Measurements from ENCODE around the gene MPG. TPM values are rescaled to one million over a fixed set of nuclear protein-coding genes. Genes with fewer than 3 reads are reported as not detected.

MPG gene
- total and polyA plus RNA-seq, 10 of the 15 experiments (the other 5 are each of a cell fraction or from before 2014, with no cell fraction given) = 0.32 to 193 (median 55.7) TPM

GRCh38 chr16:77273-77806 is 685 bp upstream of the MPG start:
- intact Hi-C loops (cut with micrococcal nuclease; ENCODE audit: unreplicated experiment) (no loop called here), in situ Hi-C loops (cut with MboI) (no loop called here)
- ATAC-seq (peak; percentile 77), DNase-seq (ENCODE audit: low read depth, low spot score) (no peak), FAIRE-seq (peak; percentile 70)
- Histone ChIP-seq H2AFZ (ENCODE audit: control insufficient read depth, low read depth, low read length) (peak overlapping the region; percentile 72), H3K4me3 (peak overlapping the region; percentile 82), H3K4me1 (ENCODE audit: control insufficient read depth, insufficient read depth, low read length) (peaks cover 20% of the 10 kb centered on the region), H3K9me3 (replicated peaks; ENCODE audit: control insufficient read depth, insufficient read depth, low read length) (no peaks in the 10 kb centered on the region), H4K20me1 (ENCODE audit: control insufficient read depth, insufficient read depth) (no peaks in the 10 kb centered on the region; the same call in 1 of the 2 replicates), H3K27me3 (replicated peaks in 1 of 2; ENCODE audit: control insufficient read depth in 2 of 2, insufficient read depth in 2 of 2, low read length in 1 of 2) (peaks cover 4 to 5% of the 10 kb centered on the region in 2 experiments; a peak in 3 of 4 replicates), H3K36me3 (ENCODE audit: control insufficient read depth in 2 of 2, insufficient read depth in 2 of 2, low read length in 1 of 2) (no peaks in the 10 kb centered on the region; a peak in 2 of 4 replicates), H3K79me2 (ENCODE audit: control insufficient read depth, insufficient read depth, low read length) (peaks cover 10% of the 10 kb centered on the region), H3K9ac (ENCODE audit: control insufficient read depth, insufficient read depth, low read length) (peak overlapping the region; percentile 98), H3K27ac (ENCODE audit: control insufficient read depth, insufficient read depth) (peak overlapping the region; percentile 85), H3K4me2 (ENCODE audit: control insufficient read depth, insufficient read depth) (peak overlapping the region; percentile 71)
- ChIA-PET SMC1A (ENCODE audit: uncharacterized antibody, unreplicated experiment) (interaction anchor here (1.2 to 3.0 kb wide), 3 partner anchors 12 to 38 kb away, joined by 3 to 16 read pairs (median 6); no protein-coding TSS in a partner anchor), CTCF (interaction anchor here (1.0 to 4.1 kb wide), 5 partner anchors 11 to 158 kb away, joined by 3 to 36 read pairs (median 5); no protein-coding TSS in a partner anchor), RAD21 (ENCODE audit: unreplicated experiment) (interaction anchor here (1.0 to 1.9 kb wide), 4 partner anchors 12 to 24 kb away, joined by 3 to 7 read pairs (median 4); partner anchors contain the start of genes POLR3K and SNRNP25), POLR2A (interaction anchor here (1.0 to 1.4 kb wide), 4 partner anchors 8 to 24 kb away, joined by 3 to 7 read pairs (median 4); partner anchors contain the start of genes POLR3K and SNRNP25)
- 4% methylated on average over 27 of the region's 31 CpGs for WGBS (ENCODE audit: insufficient coverage, insufficient replicate concordance, low lambda C conversion rate, missing lambda C conversion rate)
- no TSS peak for BruUV-seq (replicated peaks)
- TF ChIP-seq CBX3 (IDR thresholded peaks at IDR 0.05; ENCODE audit: borderline replicate concordance, low read depth) = no peak
- TF ChIP-seq, protein P1, sequence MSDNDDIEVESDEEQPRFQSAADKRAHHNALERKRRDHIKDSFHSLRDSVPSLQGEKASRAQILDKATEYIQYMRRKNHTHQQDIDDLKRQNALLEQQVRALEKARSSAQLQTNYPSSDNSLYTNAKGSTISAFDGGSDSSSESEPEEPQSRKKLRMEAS (IDR thresholded peaks at IDR 0.05; ENCODE audit: low read depth, low read length) = peak; percentile 39; the same call in 1 of the 2 replicates
- no peak for TF ChIP-seq MTA3 (IDR thresholded peaks at IDR 0.05; ENCODE audit: borderline replicate concordance, low read length)
- no peak for TF ChIP-seq BCL11A (IDR thresholded peaks at IDR 0.05; ENCODE audit: low read depth, low read length)
- TF ChIP-seq POU2F2 (IDR thresholded peaks at IDR 0.05; ENCODE audit: borderline replicate concordance, low read depth, low read length) = 0 out of 3 replicates have a peak, but pooled peaks have one; percentile 38
- no peak for TF ChIP-seq KAT2A (conservative IDR thresholded peaks at IDR 0.05; ENCODE audit: control insufficient read depth, low read depth, low read length)
- no peak for TF ChIP-seq SMC3 (IDR thresholded peaks at IDR 0.05; ENCODE audit: borderline replicate concordance, low read length)
- TF ChIP-seq ATF7 (IDR thresholded peaks at IDR 0.05; ENCODE audit: low read depth) = no peak
- TF ChIP-seq TAF1 (IDR thresholded peaks at IDR 0.05; ENCODE audit: borderline replicate concordance, low read depth, low read length) = no peak
- no peak for TF ChIP-seq CHD1 (IDR thresholded peaks at IDR 0.05; ENCODE audit: low read depth, low read length)
- peak; percentile 50 for TF ChIP-seq IKZF1 (conservative IDR thresholded peaks at IDR 0.05)
- TF ChIP-seq, protein P2, sequence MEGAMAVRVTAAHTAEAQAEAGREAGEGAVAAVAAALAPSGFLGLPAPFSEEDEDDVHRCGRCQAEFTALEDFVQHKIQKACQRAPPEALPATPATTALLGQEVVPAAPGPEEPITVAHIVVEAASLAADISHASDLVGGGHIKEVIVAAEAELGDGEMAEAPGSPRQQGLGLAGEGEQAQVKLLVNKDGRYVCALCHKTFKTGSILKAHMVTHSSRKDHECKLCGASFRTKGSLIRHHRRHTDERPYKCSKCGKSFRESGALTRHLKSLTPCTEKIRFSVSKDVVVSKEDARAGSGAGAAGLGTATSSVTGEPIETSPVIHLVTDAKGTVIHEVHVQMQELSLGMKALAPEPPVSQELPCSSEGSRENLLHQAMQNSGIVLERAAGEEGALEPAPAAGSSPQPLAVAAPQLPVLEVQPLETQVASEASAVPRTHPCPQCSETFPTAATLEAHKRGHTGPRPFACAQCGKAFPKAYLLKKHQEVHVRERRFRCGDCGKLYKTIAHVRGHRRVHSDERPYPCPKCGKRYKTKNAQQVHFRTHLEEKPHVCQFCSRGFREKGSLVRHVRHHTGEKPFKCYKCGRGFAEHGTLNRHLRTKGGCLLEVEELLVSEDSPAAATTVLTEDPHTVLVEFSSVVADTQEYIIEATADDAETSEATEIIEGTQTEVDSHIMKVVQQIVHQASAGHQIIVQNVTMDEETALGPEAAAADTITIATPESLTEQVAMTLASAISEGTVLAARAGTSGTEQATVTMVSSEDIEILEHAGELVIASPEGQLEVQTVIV (IDR thresholded peaks at IDR 0.05; ENCODE audit: borderline replicate concordance, partially characterized antibody) = peak; percentile 50
- no peak for TF ChIP-seq NFXL1 (IDR thresholded peaks at IDR 0.05; ENCODE audit: borderline replicate concordance)
- TF ChIP-seq ZNF207 (IDR thresholded peaks at IDR 0.05; ENCODE audit: borderline replicate concordance) = no peak
- TF ChIP-seq PML (IDR thresholded peaks at IDR 0.05; ENCODE audit: low read length) = peak; percentile 28; the same call in 1 of the 2 replicates
- TF ChIP-seq BHLHE40 (IDR thresholded peaks at IDR 0.05; ENCODE audit: borderline replicate concordance in 1 of 2, low read depth in 2 of 2, low read length in 1 of 2) = peak; percentile 5 to 78; a peak in 3 of 4 replicates
- TF ChIP-seq NKRF (conservative IDR thresholded peaks at IDR 0.05) = no peak
- no peak for TF ChIP-seq RELA (IDR thresholded peaks at IDR 0.05; ENCODE audit: borderline replicate concordance, partially characterized antibody)
- TF ChIP-seq HCFC1 (IDR thresholded peaks at IDR 0.05; ENCODE audit: low read length) = no peak
- peak; percentile 40; the same call in 1 of the 2 replicates for TF ChIP-seq HDGF (IDR thresholded peaks at IDR 0.05)
- TF ChIP-seq NR2F1 (conservative IDR thresholded peaks at IDR 0.05) = no peak
- TF ChIP-seq NBN (IDR thresholded peaks at IDR 0.05) = 0 out of 2 replicates have a peak, but pooled peaks have one; percentile 43

Measured in GM12878 (cell line).